CD14-positive monocyte (primary cell): ENCODE data around the gene SLC4A7. TPM values are rescaled to one million over a fixed set of nuclear protein-coding genes. Genes with fewer than 3 reads are reported as not detected.
"Not testable (repeated sequence)": the region's sequence is repeated elsewhere in the genome, so short reads cannot be mapped to it uniquely, and the experiment has no call there.

Source experiments
- DNase-seq, 3 donors: peaks; one replicate each; pipeline ENCODE4 v3.0.0-alpha.2; 2011 to 2022
- H2AFZ ChIP-seq: 2 replicates; pipeline ENCODE4 v1.6.0; 2012; ENCODE audit warnings: mild to moderate bottlenecking, low read depth, low read length, inconsistent platforms; ENCODE audit not compliant: insufficient read depth, poor library complexity, severe bottlenecking
- H3K27ac ChIP-seq, 2 donors: 1 replicate in 1 of 2; 2 replicates in 1 of 2; pipeline ENCODE4 v1.5.1; 2012 to 2013; ENCODE audit warnings: low read length in 2 of 2, control low read depth in 1 of 2, inconsistent platforms in 1 of 2, low read depth in 1 of 2, mild to moderate bottlenecking in 1 of 2
- H3K27me3 ChIP-seq, 2 donors: one replicate each; pipeline versions ENCODE4 v1.6.0 to v1.6.1; 2011 to 2013; ENCODE audit warnings: low read length in 2 of 2; ENCODE audit not compliant: control insufficient read depth in 2 of 2, insufficient read depth in 2 of 2
- H3K36me3 ChIP-seq, 2 donors: replicated peaks in 1 of 2; 1 replicate in 1 of 2; 2 replicates in 1 of 2; pipeline versions ENCODE4 v1.5.1 to v1.6.1; 2012 to 2013; ENCODE audit warnings: low read length in 2 of 2, control low read depth in 1 of 2, inconsistent platforms in 1 of 2, mild to moderate bottlenecking in 1 of 2; ENCODE audit not compliant: insufficient read depth in 2 of 2, control insufficient read depth in 1 of 2
- H3K4me1 ChIP-seq, 2 donors: 1 replicate in 1 of 2; 2 replicates in 1 of 2; pipeline versions ENCODE4 v1.5.1 to v1.6.1; 2012 to 2013; ENCODE audit warnings: low read length in 2 of 2, control low read depth in 1 of 2, inconsistent platforms in 1 of 2, mild to moderate bottlenecking in 1 of 2, moderate library complexity in 1 of 2; ENCODE audit not compliant: insufficient read depth in 2 of 2, control insufficient read depth in 1 of 2
- H3K4me2 ChIP-seq: replicated peaks from 2 replicates; pipeline ENCODE3; 2012; ENCODE audit warnings: low read length, moderate library complexity, mild to moderate bottlenecking; ENCODE audit not compliant: poor library complexity, severe bottlenecking; ENCODE audit errors: extremely low read depth
- H3K4me3 ChIP-seq, 3 experiments: fragments of 200-600 bp in 1 of 3; sonication (generic) in 1 of 3; replicated peaks in 1 of 3; 1 replicate in 2 of 3; 2 replicates in 1 of 3; pipeline ENCODE4 v1.5.1; 2011 to 2013; ENCODE audit warnings: low read length in 3 of 3, mild to moderate bottlenecking in 3 of 3, control low read depth in 2 of 3, low read depth in 2 of 3, inconsistent platforms in 1 of 3, moderate library complexity in 1 of 3
- H3K79me2 ChIP-seq: 2 replicates; pipeline ENCODE4 v1.6.0; 2012; ENCODE audit warnings: mild to moderate bottlenecking, control low read depth, inconsistent platforms, low read length, moderate library complexity; ENCODE audit not compliant: insufficient read depth
- H3K9ac ChIP-seq: 2 replicates; pipeline ENCODE4 v1.6.0; 2017; ENCODE audit warnings: low read length, mild to moderate bottlenecking; ENCODE audit not compliant: insufficient read depth, poor library complexity, severe bottlenecking
- H3K9me3 ChIP-seq, 2 donors: replicated peaks in 1 of 2; 1 replicate in 1 of 2; 2 replicates in 1 of 2; pipeline versions ENCODE4 v1.5.1 to v1.6.1; 2012 to 2013; ENCODE audit warnings: low read length in 2 of 2, control low read depth in 1 of 2; ENCODE audit not compliant: control insufficient read depth in 1 of 2, insufficient read depth in 1 of 2
- H4K20me1 ChIP-seq: 2 replicates; pipeline ENCODE4 v1.6.0; 2012; ENCODE audit warnings: mild to moderate bottlenecking, low read length, control low read depth, moderate library complexity; ENCODE audit not compliant: insufficient read depth
- H3K27ac Mint-ChIP-seq, 7 donors: one replicate each; pipeline ENCODE4 v1.8.0; 2020; ENCODE audit warnings: mild to moderate bottlenecking in 7 of 7, mixed read lengths in 7 of 7, moderate library complexity in 6 of 7, inconsistent platforms in 2 of 7
- H3K27me3 Mint-ChIP-seq, 3 donors: one replicate each; pipeline ENCODE4 v1.8.0; 2021 to 2022; ENCODE audit warnings: low read depth in 3 of 3, mild to moderate bottlenecking in 3 of 3, mixed read lengths in 3 of 3, moderate library complexity in 3 of 3, inconsistent platforms in 1 of 3
- H3K36me3 Mint-ChIP-seq, 2 donors: one replicate each; pipeline ENCODE4 v1.8.0; 2020; ENCODE audit warnings: mixed read lengths in 2 of 2, inconsistent platforms in 1 of 2, mild to moderate bottlenecking in 1 of 2
- H3K4me1 Mint-ChIP-seq: one replicate; pipeline ENCODE4 v1.8.0; 2020; ENCODE audit warnings: mild to moderate bottlenecking, mixed read lengths
- H3K4me3 Mint-ChIP-seq, 2 donors: one replicate each; pipeline ENCODE4 v1.8.0; 2020; ENCODE audit warnings: mild to moderate bottlenecking in 2 of 2, mixed read lengths in 2 of 2, moderate library complexity in 1 of 2
- H3K9me3 Mint-ChIP-seq, 7 donors: one replicate each; pipeline ENCODE4 v1.8.0; 2020 to 2022; ENCODE audit warnings: mixed read lengths in 7 of 7, mild to moderate bottlenecking in 6 of 7, moderate library complexity in 6 of 7, inconsistent platforms in 2 of 7
- WGBS: methylation state at CpG from one replicate; pipeline ENCODE4 v1.1.5; 2013; ENCODE audit warnings: missing lambda C conversion rate; ENCODE audit not compliant: insufficient coverage; 5-methylcytosine and 5-hydroxymethylcytosine counted together
- intact Hi-C, 2 donors: fragments of 100-400 bp; cut with micrococcal nuclease; formaldehyde crosslinking; loops; one replicate each; pipeline versions ENCODE4 v1.15.0 to v1.15.1; 2023
- polyA plus RNA-seq, 3 donors: library from polyadenylated mRNA; depleted of rRNA in 1 of 3; unstranded in 2 of 3; stranded (reverse) in 1 of 3; fragments of 300-500 nt in 2 of 3; fragments of >200 nt in 1 of 3; fragmentation: Illumina TruSeq in 2 of 3; gene quantifications; 1 replicate in 2 of 3; 2 replicates in 1 of 3; pipeline ENCODE4 v1.2.3, GENCODE V29; 2012 to 2021
- TF ChIP-seq, protein P1 (sequence below): fragments of 200-600 bp; IDR thresholded peaks from one replicate; pipeline ENCODE4 v1.8.0; 2022; ENCODE audit warnings: antibody characterized with exemption, mild to moderate bottlenecking

SLC4A7 gene
- polyA plus RNA-seq, 3 donors: 5.4 to 7.6 (median 5.5) TPM

DNA sequence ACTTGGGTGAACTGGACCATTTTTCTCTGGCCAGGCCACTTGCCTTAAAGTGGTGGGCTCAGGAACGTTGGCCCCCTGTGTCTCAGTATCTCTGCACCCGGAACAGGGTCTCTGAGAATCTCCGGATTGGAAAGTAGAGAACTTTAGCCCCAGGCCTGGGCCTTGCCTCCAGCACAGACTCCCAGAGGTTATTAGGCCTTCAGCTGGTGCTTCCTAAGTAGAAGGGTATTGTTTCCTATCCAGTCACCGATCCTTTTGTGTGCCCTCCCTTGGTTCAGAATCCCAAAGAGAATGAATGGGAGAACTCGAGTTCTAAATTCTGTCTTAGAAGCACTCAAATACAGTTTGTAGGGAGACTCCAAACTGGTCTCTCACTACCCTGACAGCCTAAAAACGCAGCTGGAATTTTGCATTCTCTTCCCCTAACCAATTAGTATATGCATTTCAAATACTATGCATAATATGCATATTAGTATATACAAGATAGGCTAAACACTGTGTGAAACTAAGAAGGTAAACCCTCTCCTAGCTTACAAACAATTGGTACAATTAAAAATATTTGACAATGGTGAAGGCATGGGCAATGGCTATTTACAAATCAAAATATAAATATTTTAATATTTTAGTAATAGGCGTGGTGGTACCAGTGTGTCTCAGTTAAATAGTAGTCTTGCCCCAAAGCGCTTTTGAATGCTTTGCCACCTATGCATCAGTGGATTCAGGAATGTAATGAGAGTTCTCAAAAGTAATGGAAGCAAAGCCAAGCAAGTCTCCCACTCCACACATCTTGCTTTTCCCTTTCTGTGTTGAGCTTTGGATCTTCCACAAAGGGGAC is 48.5 kb upstream of the SLC4A7 start:
- no peak overlapping the region for H3K4me2 ChIP-seq
- peak overlapping the region; percentile 94 to 98 (median 96) for H3K27ac Mint-ChIP-seq

DNA sequence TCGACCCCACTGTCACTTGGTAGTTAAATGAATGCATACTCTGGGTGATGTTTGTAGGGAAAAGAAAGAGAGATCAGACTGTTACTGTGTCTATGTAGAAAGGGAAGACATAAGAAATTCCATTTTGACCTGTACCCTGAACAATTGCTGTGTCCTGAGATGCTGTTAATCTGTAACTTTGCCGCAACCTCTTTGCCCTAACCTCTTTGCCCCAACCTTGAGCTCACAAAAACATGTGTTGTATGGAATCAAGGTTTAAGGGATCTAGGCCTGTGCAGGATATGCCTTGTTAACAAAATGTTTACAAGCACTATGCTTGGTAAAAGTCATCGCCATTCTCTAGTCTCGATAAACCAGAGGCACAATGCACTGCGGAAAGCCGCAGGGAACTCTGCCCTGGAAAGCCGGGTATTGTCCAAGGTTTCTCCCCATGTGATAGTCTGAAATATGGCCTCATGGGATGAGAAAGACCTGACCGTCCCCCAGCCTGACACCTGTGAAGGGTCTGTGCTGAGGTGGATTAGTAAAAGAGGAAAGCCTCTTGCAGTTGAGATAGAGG is 47.1 kb upstream of the SLC4A7 start:
- not testable (repeated sequence) for H3K9ac ChIP-seq, H2AFZ ChIP-seq, H3K4me3 ChIP-seq, H3K9me3 ChIP-seq, H3K36me3 Mint-ChIP-seq, H3K27ac Mint-ChIP-seq, H3K79me2 ChIP-seq, H3K27me3 Mint-ChIP-seq, DNase-seq, H4K20me1 ChIP-seq, H3K27ac ChIP-seq, H3K9me3 Mint-ChIP-seq, H3K4me3 Mint-ChIP-seq, H3K4me2 ChIP-seq, H3K36me3 ChIP-seq, H3K27me3 ChIP-seq
- peaks cover 27 to 38% of the 10 kb centered on the region in 2 donors for H3K4me1 ChIP-seq
- peaks cover 30% of the 10 kb centered on the region for H3K4me1 Mint-ChIP-seq
- intact Hi-C loops: loop anchor here (5.0 to 10.0 kb wide), 2 partner anchors 49 to 64 kb away; partner anchors contain the start of gene SLC4A7 (in 1 of the 2)
- WGBS: 100% methylated on average over 2 of the region's 8 CpGs

More for the DNA sequence above, 48.5 kb upstream of the SLC4A7 start:
- H4K20me1 ChIP-seq: no peaks in the 10 kb centered on the region
- no peak overlapping the region for H3K4me3 Mint-ChIP-seq
- no peaks in the 10 kb centered on the region for H3K9me3 ChIP-seq
- no peaks in the 10 kb centered on the region for H3K36me3 ChIP-seq
- H3K36me3 Mint-ChIP-seq: no peaks in the 10 kb centered on the region
- DNase-seq: no peak
- H3K4me1 Mint-ChIP-seq: peaks cover 30% of the 10 kb centered on the region
- peaks cover 27 to 38% of the 10 kb centered on the region in 2 donors for H3K4me1 ChIP-seq
- no peaks in the 10 kb centered on the region for H3K27me3 ChIP-seq
- no peak overlapping the region for H2AFZ ChIP-seq
- H3K9me3 Mint-ChIP-seq: no peaks in the 10 kb centered on the region
- no peak overlapping the region for H3K4me3 ChIP-seq
- peak overlapping the region; percentile 8 to 90 for H3K27ac ChIP-seq
- TF ChIP-seq, protein P1, sequence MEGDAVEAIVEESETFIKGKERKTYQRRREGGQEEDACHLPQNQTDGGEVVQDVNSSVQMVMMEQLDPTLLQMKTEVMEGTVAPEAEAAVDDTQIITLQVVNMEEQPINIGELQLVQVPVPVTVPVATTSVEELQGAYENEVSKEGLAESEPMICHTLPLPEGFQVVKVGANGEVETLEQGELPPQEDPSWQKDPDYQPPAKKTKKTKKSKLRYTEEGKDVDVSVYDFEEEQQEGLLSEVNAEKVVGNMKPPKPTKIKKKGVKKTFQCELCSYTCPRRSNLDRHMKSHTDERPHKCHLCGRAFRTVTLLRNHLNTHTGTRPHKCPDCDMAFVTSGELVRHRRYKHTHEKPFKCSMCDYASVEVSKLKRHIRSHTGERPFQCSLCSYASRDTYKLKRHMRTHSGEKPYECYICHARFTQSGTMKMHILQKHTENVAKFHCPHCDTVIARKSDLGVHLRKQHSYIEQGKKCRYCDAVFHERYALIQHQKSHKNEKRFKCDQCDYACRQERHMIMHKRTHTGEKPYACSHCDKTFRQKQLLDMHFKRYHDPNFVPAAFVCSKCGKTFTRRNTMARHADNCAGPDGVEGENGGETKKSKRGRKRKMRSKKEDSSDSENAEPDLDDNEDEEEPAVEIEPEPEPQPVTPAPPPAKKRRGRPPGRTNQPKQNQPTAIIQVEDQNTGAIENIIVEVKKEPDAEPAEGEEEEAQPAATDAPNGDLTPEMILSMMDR: no peak
- no peak overlapping the region for H3K9ac ChIP-seq
- 100% methylated on average over 2 of the region's 8 CpGs for WGBS
- no peaks in the 10 kb centered on the region for H3K79me2 ChIP-seq
- intact Hi-C loops: loop anchor here (5.0 to 10.0 kb wide), 2 partner anchors 50 to 62 kb away; partner anchors contain the start of gene SLC4A7 (in 1 of the 2)
- peaks cover 0 to 4% (median 2%) of the 10 kb centered on the region in 3 donors for H3K27me3 Mint-ChIP-seq
